Gastrocnemius medialis (tissue), 4 donors: ENCODE results near the gene MAP3K6. TPM values are rescaled to one million over a fixed set of nuclear protein-coding genes. Genes with fewer than 3 reads are reported as not detected.

Source experiments
- ATAC-seq, 2 donors: fragments of 150-250 bp; one replicate each; pipeline ENCODE4 v1.9.1; 2016
- DNase-seq, 2 donors: peaks; one replicate each; pipeline ENCODE4 v3.0.0-alpha.2; 2019
- H3K27ac ChIP-seq, 4 donors: fragments of 200-600 bp; sonication (generic); 1 replicate in 1 of 4; 2 replicates in 3 of 4; pipeline ENCODE4 v1.5.1; 2016 to 2018; ENCODE audit warnings: mild to moderate bottlenecking in 2 of 4, moderate library complexity in 1 of 4
- H3K27me3 ChIP-seq, 3 donors: fragments of 200-600 bp; sonication (generic) in 2 of 3; 1 replicate in 1 of 3; 2 replicates in 2 of 3; pipeline versions ENCODE4 v1.5.1 to v1.6.0; 2016 to 2019; ENCODE audit warnings: mild to moderate bottlenecking in 1 of 3, moderate library complexity in 1 of 3
- H3K36me3 ChIP-seq, 2 donors: fragments of 200-600 bp; sonication (generic) in 1 of 2; one replicate each; pipeline ENCODE4 v1.5.1; 2017 to 2018
- H3K4me1 ChIP-seq, 2 donors: fragments of 200-600 bp; sonication (generic) in 1 of 2; one replicate each; pipeline ENCODE4 v1.5.1; 2016 to 2017; ENCODE audit warnings: mild to moderate bottlenecking in 2 of 2
- H3K4me3 ChIP-seq, 4 donors: fragments of 200-600 bp; sonication (generic) in 3 of 4; 1 replicate in 1 of 4; 2 replicates in 3 of 4; pipeline ENCODE4 v1.5.1; 2016 to 2019; ENCODE audit warnings: mild to moderate bottlenecking in 2 of 4
- H3K9me3 ChIP-seq, 3 donors: fragments of 200-600 bp; sonication (generic) in 2 of 3; 1 replicate in 1 of 3; 2 replicates in 2 of 3; pipeline ENCODE4 v1.5.1; 2016 to 2019
- POLR2A ChIP-seq, 2 donors: fragments of 450-650 bp; IDR thresholded peaks; one replicate each; pipeline ENCODE4 v1.6.1; 2017; ENCODE audit warnings: antibody characterized with exemption in 2 of 2, mild to moderate bottlenecking in 2 of 2, moderate library complexity in 2 of 2
- in situ Hi-C, 4 donors: fragments of 200-750 bp; cut with MboI; loops; one replicate each; pipeline versions ENCODE4 v1.15.0 to v1.8.0; 2017; ENCODE audit warnings: low sequenced_read_pairs in 4 of 4
- intact Hi-C: fragments of 100-400 bp; cut with DNase I; formaldehyde crosslinking; loops from one replicate; pipeline ENCODE4 v1.15.1; 2023; ENCODE audit warnings: low total_unique reads
- total RNA-seq, 4 donors: library from RNA; depleted of rRNA; stranded (reverse); fragments of >200 nt; gene quantifications; one replicate each; pipeline versions ENCODE4 v1.1.0 to v1.2.3, GENCODE V29; 2016
- TF ChIP-seq, protein P1 (sequence below), 5 experiments: fragments of 450-650 bp in 3 of 5; fragments of 200-600 bp in 2 of 5; sonication (generic) in 2 of 5; IDR thresholded peaks in 4 of 5; conservative IDR thresholded peaks in 1 of 5; 1 replicate in 4 of 5; 2 replicates in 1 of 5; pipeline ENCODE4 v1.5.1; 2016 to 2019; ENCODE audit warnings: antibody characterized with exemption in 5 of 5, mild to moderate bottlenecking in 3 of 5, moderate library complexity in 3 of 5

Gene MAP3K6
- total RNA-seq, 4 donors from 2014 or later: 16.5 to 29.1 (median 18.4) TPM

DNA sequence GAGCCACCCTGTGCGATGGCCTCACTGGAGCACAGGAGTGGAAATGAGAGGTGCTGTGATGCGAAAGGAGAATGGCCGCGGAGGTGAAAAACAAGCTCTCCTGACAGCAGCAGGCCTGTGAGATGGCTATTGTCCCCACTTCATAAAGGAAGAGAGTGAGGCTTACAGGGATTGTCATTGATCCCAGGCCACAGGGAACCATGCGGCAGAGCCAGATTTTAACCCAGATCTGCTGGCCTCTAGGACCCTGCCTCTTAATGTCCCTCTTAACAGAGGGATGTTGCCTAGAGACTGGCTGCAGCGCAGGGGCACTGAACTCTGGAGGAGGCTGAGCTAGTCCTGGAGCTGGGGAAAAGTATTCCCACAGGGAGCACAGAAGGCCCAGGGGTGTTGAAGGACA, 28.0 kb downstream of the MAP3K6 start:
- TF ChIP-seq, protein P1, sequence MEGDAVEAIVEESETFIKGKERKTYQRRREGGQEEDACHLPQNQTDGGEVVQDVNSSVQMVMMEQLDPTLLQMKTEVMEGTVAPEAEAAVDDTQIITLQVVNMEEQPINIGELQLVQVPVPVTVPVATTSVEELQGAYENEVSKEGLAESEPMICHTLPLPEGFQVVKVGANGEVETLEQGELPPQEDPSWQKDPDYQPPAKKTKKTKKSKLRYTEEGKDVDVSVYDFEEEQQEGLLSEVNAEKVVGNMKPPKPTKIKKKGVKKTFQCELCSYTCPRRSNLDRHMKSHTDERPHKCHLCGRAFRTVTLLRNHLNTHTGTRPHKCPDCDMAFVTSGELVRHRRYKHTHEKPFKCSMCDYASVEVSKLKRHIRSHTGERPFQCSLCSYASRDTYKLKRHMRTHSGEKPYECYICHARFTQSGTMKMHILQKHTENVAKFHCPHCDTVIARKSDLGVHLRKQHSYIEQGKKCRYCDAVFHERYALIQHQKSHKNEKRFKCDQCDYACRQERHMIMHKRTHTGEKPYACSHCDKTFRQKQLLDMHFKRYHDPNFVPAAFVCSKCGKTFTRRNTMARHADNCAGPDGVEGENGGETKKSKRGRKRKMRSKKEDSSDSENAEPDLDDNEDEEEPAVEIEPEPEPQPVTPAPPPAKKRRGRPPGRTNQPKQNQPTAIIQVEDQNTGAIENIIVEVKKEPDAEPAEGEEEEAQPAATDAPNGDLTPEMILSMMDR (IDR thresholded peaks at IDR 0.05 in 4 of 5, conservative IDR thresholded peaks at IDR 0.05 in 1 of 5): no peak
- no peak for TF ChIP-seq POLR2A (IDR thresholded peaks at IDR 0.05)
- DNase-seq (no peak), ATAC-seq (no peak)
- intact Hi-C loops: no loop called here
- Histone ChIP-seq H3K4me3 (no peak overlapping the region), H3K27me3 (no peaks in the 10 kb centered on the region), H3K27ac (no peak overlapping the region), H3K36me3 (peaks cover 0 to 28% of the 10 kb centered on the region in 2 donors), H3K9me3 (no peaks in the 10 kb centered on the region), H3K4me1 (no peaks in the 10 kb centered on the region)
- in situ Hi-C loops: no loop called here

- no peak for ATAC-seq
- no peaks in the 10 kb centered on the region for H3K27me3 ChIP-seq
- no peak overlapping the region for H3K4me3 ChIP-seq
- TF ChIP-seq, protein P1 (IDR thresholded peaks at IDR 0.05 in 4 of 5, conservative IDR thresholded peaks at IDR 0.05 in 1 of 5): no peak
- no peak for TF ChIP-seq POLR2A (IDR thresholded peaks at IDR 0.05)
- H3K36me3 ChIP-seq: peaks cover 0 to 45% of the 10 kb centered on the region in 2 donors
- intact Hi-C loops (no loop called here), in situ Hi-C loops (no loop called here)
- H3K4me1 ChIP-seq: no peaks in the 10 kb centered on the region
- H3K27ac ChIP-seq: no peak overlapping the region
- DNase-seq: no peak
- H3K9me3 ChIP-seq: no peaks in the 10 kb centered on the region
Measured at GRCh38 chr1:27336756-27337155, 30.0 kb downstream of the MAP3K6 start.

DNA sequence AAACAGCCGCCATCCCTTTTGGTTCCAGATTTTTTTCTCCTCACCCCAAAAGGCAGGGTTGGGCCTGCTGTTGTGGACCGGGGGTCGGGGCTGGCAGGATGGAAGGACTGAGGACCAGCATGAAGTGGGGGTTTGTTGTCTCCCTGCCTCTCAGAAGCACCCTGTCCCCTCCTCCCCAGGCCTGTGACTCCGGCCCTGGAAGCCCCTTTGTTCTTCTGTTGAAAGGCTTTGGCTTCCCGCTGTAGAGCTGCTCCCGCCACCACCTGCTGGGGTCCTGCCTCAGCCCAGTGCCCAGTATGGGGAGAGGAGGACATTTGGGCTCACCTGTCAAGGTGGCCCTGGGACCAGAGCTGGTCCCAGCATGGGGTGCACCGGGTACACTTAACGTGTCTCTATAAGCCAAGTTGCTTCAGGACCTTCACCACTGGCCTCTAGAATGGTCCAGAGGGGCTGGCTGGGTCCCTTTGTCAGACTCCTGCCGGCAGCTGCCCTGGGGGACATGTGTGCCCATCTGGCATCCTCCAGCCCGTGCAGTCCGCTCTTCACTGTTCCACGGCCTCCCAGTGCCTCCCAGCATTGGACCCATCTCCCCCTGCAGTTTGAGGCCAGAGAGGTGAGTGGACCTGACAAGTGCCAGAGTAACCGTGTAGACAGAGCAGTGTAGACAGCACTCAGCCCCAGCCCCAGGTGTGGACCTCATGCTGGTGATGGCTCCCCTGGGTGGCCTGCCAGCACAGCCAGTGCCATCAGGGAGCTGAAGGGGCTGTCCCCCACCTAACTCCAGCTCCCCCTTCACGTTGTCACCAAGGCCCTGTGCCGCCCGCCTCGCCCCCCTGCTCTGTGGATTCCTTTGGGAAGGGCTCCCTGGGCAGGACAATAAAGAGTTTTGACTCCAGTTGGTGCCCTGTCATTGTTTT, 31.0 kb downstream of the MAP3K6 start:
- Histone ChIP-seq H3K4me3 (no peak overlapping the region), H3K4me1 (no peaks in the 10 kb centered on the region), H3K27me3 (no peaks in the 10 kb centered on the region), H3K9me3 (no peaks in the 10 kb centered on the region), H3K36me3 (peaks cover 0 to 47% of the 10 kb centered on the region in 2 donors), H3K27ac (no peak overlapping the region)
- in situ Hi-C loops: no loop called here
- TF ChIP-seq, protein P1 (IDR thresholded peaks at IDR 0.05 in 4 of 5, conservative IDR thresholded peaks at IDR 0.05 in 1 of 5): no peak
- TF ChIP-seq POLR2A (IDR thresholded peaks at IDR 0.05): no peak
- DNase-seq (no peak), ATAC-seq (no peak)
- intact Hi-C loops: no loop called here

DNA sequence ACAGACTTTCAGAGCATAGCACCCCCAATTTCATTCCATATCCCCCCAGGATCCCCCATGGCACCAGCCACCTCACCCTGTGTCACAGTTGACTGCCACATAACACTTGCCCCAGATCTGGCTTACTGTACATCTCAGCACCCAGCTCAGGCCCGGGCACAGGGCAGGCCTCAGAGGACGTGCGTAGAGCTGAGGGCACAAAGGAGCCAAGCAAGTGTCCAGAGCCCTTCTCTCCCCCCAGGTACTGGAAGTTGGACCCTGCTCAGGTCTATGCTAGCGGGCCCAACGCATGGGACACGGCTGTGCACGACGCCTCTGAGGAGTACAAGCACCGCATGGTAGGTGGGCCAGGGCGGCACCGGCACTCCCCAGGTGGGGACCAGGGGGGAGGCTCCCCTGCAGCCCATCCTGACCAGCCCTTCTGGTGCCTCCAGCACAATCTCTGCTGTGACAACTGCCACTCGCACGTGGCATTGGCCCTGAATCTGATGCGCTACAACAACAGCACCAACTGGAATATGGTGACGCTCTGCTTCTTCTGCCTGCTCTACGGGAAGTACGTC, 33.0 kb downstream of the MAP3K6 start:
- in situ Hi-C loops (no loop called here), intact Hi-C loops (no loop called here)
- TF ChIP-seq POLR2A (IDR thresholded peaks at IDR 0.05): no peak
- TF ChIP-seq, protein P1 (IDR thresholded peaks at IDR 0.05 in 4 of 5, conservative IDR thresholded peaks at IDR 0.05 in 1 of 5): no peak
- H3K4me1 ChIP-seq: peaks cover 5 to 6% of the 10 kb centered on the region in 2 donors
- no peak overlapping the region for H3K27ac ChIP-seq
- DNase-seq (no peak), ATAC-seq (no peak)
- H3K27me3 ChIP-seq: no peaks in the 10 kb centered on the region
- H3K9me3 ChIP-seq: no peaks in the 10 kb centered on the region
- H3K4me3 ChIP-seq: no peak overlapping the region
- H3K36me3 ChIP-seq: peaks cover 0 to 47% of the 10 kb centered on the region in 2 donors
